ENCODE results near the gene TBC1D4.

- TF ChIP-seq CTCF (IDR thresholded peaks at IDR 0.05) (no peak), ZFX (IDR thresholded peaks at IDR 0.05; ENCODE audit: borderline replicate concordance) (no peak)
Measured at GRCh38 chr13:75415171-75415570, 66.8 kb downstream of the TBC1D4 start.

All from 22Rv1 (cell line).